Erythroblast (primary cell): ENCODE data around the gene GRK6.

Source experiments
- GATA1 ChIP-seq: IDR thresholded peaks from 2 replicates; pipeline ENCODE4 v1.6.1; 2011; ENCODE audit warnings: low read depth, mild to moderate bottlenecking, control low read depth, low read length, moderate library complexity
- POLR2A ChIP-seq: IDR thresholded peaks from 2 replicates; pipeline ENCODE4 v1.6.1; 2011; ENCODE audit warnings: mild to moderate bottlenecking, low read length

DNA sequence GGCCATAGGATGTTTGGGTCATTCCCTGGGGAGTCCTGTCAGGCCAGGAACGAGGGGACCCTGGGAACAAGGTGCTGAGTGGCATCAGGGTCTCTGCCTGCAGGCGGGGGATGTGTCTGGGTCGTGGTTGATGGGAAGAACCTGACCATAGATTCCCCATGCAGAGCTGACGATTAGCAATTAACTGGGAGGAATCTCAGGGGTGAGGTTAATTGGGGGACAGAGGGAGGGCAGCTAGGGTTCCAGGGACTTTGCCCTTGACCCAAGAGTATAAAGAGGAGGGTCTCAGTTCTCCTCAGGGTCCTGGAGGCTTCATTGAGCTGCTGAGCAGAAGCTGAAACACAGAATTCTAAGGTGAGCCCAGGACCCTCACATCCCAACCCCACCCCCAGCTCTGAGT lies 42.3 kb upstream of the GRK6 start, which contains the start of gene SLC34A1:
- TF ChIP-seq POLR2A: no peak
- TF ChIP-seq GATA1: no peak
